ENCODE results near the gene SP100. TPM values are rescaled to one million over a fixed set of nuclear protein-coding genes. Genes with fewer than 3 reads are reported as not detected.

SP100 gene
- total RNA-seq, 2 experiments from 2014 or later, result 242 to 243 TPM

GRCh38 chr2:230422149-230422548, 6.1 kb downstream of the SP100 start:
- Mint-ChIP-seq H3K9me3 (no peaks in the 10 kb centered on the region), H3K4me1 (ENCODE audit: low read depth) (peaks cover 99% of the 10 kb centered on the region), H3K27me3 (no peaks in the 10 kb centered on the region), H3K27ac (peak overlapping the region; percentile 6), H3K4me3 (peak overlapping the region; percentile 64), H3K36me3 (ENCODE audit: low read depth) (peaks cover 91% of the 10 kb centered on the region)
- DNase-seq, result no peak
- ATAC-seq (ENCODE audit: poor library complexity), result no peak
- Histone ChIP-seq H3K9me3 (ENCODE audit: control insufficient read depth in 1 of 2, insufficient read depth in 1 of 2, low read length in 2 of 2) (no peaks in the 10 kb centered on the region), H3K27ac (ENCODE audit: low read depth in 1 of 2, low read length in 2 of 2) (no peak overlapping the region), H3K4me1 (ENCODE audit: insufficient read depth, low read length) (peaks cover 32% of the 10 kb centered on the region), H3K36me3 (ENCODE audit: insufficient read depth, low read length) (peaks cover 52% of the 10 kb centered on the region), H3K4me3 (ENCODE audit: low read length) (no peak overlapping the region), H3K27me3 (ENCODE audit: control insufficient read depth in 1 of 2, insufficient read depth in 2 of 2, low read length in 2 of 2) (no peaks in the 10 kb centered on the region)
- intact Hi-C loops (cut with DNase I, micrococcal nuclease), result no loop called here
- CTCF ChIA-PET, result no interaction called here
- POLR2A ChIA-PET, result interaction anchor here (0.8 to 2.1 kb wide), 4 partner anchors 10 to 202 kb away, joined by 3 to 6 read pairs (median 3); partner anchors contain the start of genes SP110 and SP140L
- no peak for TF ChIP-seq CTCF (IDR thresholded peaks at IDR 0.05)

GRCh38 chr2:230423851-230424458, 8.0 kb downstream of the SP100 start:
- Mint-ChIP-seq H3K27ac (peak overlapping the region; percentile 69), H3K9me3 (no peaks in the 10 kb centered on the region), H3K27me3 (no peaks in the 10 kb centered on the region), H3K4me1 (ENCODE audit: low read depth) (peaks cover 87% of the 10 kb centered on the region), H3K36me3 (ENCODE audit: low read depth) (peaks cover 92% of the 10 kb centered on the region), H3K4me3 (peak overlapping the region; percentile 60)
- POLR2A ChIA-PET, result interaction anchor here (2.1 kb wide), 1 partner anchor 12 kb away, joined by 6 read pairs; no protein-coding TSS in a partner anchor
- peaks cover 68% of the 10 kb centered on the region for H3K36me3 ChIP-seq (ENCODE audit: insufficient read depth, low read length)
- H3K27ac ChIP-seq (ENCODE audit: low read depth in 1 of 2, low read length in 2 of 2), result no peak overlapping the region
- peaks cover 25% of the 10 kb centered on the region for H3K4me1 ChIP-seq (ENCODE audit: insufficient read depth, low read length)
- no peak for ATAC-seq (ENCODE audit: poor library complexity)
- peaks cover 3 to 9% of the 10 kb centered on the region in 2 experiments for H3K9me3 ChIP-seq (ENCODE audit: control insufficient read depth in 1 of 2, insufficient read depth in 1 of 2, low read length in 2 of 2)
- TF ChIP-seq CTCF (IDR thresholded peaks at IDR 0.05), result no peak
- CTCF ChIA-PET, result no interaction called here
- no peaks in the 10 kb centered on the region for H3K27me3 ChIP-seq (ENCODE audit: control insufficient read depth in 1 of 2, insufficient read depth in 2 of 2, low read length in 2 of 2)
- no peak overlapping the region for H3K4me3 ChIP-seq (ENCODE audit: low read length)
- intact Hi-C loops (cut with DNase I, micrococcal nuclease), result no loop called here
- no peak for DNase-seq

- Histone ChIP-seq H3K27me3 (ENCODE audit: control insufficient read depth in 1 of 2, insufficient read depth in 2 of 2, low read length in 2 of 2) (no peaks in the 10 kb centered on the region), H3K27ac (ENCODE audit: low read depth in 1 of 2, low read length in 2 of 2) (no peak overlapping the region), H3K4me1 (ENCODE audit: insufficient read depth, low read length) (peaks cover 27% of the 10 kb centered on the region), H3K9me3 (ENCODE audit: control insufficient read depth in 1 of 2, insufficient read depth in 1 of 2, low read length in 2 of 2) (peaks cover 10 to 13% of the 10 kb centered on the region in 2 experiments), H3K4me3 (ENCODE audit: low read length) (no peak overlapping the region), H3K36me3 (ENCODE audit: insufficient read depth, low read length) (peaks cover 77% of the 10 kb centered on the region)
- Mint-ChIP-seq H3K36me3 (ENCODE audit: low read depth) (peaks cover 93% of the 10 kb centered on the region), H3K4me3 (peak overlapping the region; percentile 26), H3K27ac (peak overlapping the region; percentile 69), H3K9me3 (peaks cover 3% of the 10 kb centered on the region), H3K4me1 (ENCODE audit: low read depth) (peaks cover 84% of the 10 kb centered on the region), H3K27me3 (no peaks in the 10 kb centered on the region)
- DNase-seq, result no peak
- ChIA-PET POLR2A (no interaction called here), CTCF (no interaction called here)
- intact Hi-C loops (cut with DNase I, micrococcal nuclease), result no loop called here
- TF ChIP-seq CTCF (IDR thresholded peaks at IDR 0.05), result no peak
- ATAC-seq (ENCODE audit: poor library complexity), result no peak
Observed at GRCh38 chr2:230425377-230425776, 9.4 kb downstream of the SP100 start.
